Lower leg skin (tissue), 3 donors: ENCODE data around the gene USP25.

Experiments used
- POLR2A ChIP-seq, 2 donors: fragments of 450-650 bp; IDR thresholded peaks; one replicate each; pipeline ENCODE4 v1.6.1; 2016 to 2017; ENCODE audit warnings: antibody characterized with exemption in 2 of 2, mild to moderate bottlenecking in 1 of 2, moderate library complexity in 1 of 2
- TF ChIP-seq, protein P1 (sequence below), 3 donors: fragments of 450-650 bp; IDR thresholded peaks; one replicate each; pipeline ENCODE4 v1.5.1; 2016; ENCODE audit warnings: antibody characterized with exemption in 3 of 3, mild to moderate bottlenecking in 3 of 3, moderate library complexity in 2 of 3

DNA sequence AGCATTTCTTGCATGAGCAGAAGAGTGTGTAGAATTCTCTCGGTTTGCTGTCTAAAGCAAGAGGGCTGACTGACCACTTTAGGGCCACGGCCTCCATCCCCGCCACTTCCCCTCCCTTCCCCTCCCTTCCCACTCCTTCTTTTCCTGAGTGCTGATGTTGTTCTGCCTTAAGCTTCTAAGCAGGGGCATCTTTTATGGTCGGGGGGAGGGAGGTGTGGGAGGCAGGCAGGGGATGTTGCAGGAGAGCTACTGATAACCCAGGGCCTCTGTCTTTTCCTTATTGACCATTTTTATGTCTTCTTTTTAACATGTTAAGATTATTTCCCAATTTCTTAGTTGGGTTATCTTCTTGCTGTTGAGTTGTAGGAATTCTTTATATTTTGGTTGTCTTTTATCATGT lies 15.1 kb downstream of the USP25 start:
- TF ChIP-seq, protein P1, sequence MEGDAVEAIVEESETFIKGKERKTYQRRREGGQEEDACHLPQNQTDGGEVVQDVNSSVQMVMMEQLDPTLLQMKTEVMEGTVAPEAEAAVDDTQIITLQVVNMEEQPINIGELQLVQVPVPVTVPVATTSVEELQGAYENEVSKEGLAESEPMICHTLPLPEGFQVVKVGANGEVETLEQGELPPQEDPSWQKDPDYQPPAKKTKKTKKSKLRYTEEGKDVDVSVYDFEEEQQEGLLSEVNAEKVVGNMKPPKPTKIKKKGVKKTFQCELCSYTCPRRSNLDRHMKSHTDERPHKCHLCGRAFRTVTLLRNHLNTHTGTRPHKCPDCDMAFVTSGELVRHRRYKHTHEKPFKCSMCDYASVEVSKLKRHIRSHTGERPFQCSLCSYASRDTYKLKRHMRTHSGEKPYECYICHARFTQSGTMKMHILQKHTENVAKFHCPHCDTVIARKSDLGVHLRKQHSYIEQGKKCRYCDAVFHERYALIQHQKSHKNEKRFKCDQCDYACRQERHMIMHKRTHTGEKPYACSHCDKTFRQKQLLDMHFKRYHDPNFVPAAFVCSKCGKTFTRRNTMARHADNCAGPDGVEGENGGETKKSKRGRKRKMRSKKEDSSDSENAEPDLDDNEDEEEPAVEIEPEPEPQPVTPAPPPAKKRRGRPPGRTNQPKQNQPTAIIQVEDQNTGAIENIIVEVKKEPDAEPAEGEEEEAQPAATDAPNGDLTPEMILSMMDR (IDR thresholded peaks at IDR 0.05) = no peak
- no peak for TF ChIP-seq POLR2A (IDR thresholded peaks at IDR 0.05)
